Ishikawa (cell line): ENCODE measurements around the gene HOXB3.
A peak's percentile ranks its signal among the peaks of the same experiment; 100 is the strongest.

Source experiments
- CEBPB ChIP-seq: IDR thresholded peaks from 2 replicates; pipeline ENCODE4 v1.6.1; 2012
- CREB1 ChIP-seq: IDR thresholded peaks from 2 replicates; pipeline ENCODE4 v1.6.1; 2012; ENCODE audit warnings: low read depth
- EGR1 ChIP-seq: IDR thresholded peaks from 2 replicates; pipeline ENCODE4 v1.6.1; 2012
- EP300 ChIP-seq: IDR thresholded peaks from 2 replicates; pipeline ENCODE4 v1.6.1; 2012; ENCODE audit warnings: borderline replicate concordance
- FOXM1 ChIP-seq: IDR thresholded peaks from 2 replicates; pipeline ENCODE4 v1.6.1; 2012; ENCODE audit warnings: low read depth, borderline replicate concordance
- RAD21 ChIP-seq: IDR thresholded peaks from 2 replicates; pipeline ENCODE4 v1.6.1; 2012; ENCODE audit warnings: low read depth
- REST ChIP-seq: IDR thresholded peaks from 2 replicates; pipeline ENCODE4 v1.6.1; 2012; ENCODE audit warnings: low read depth, mild to moderate bottlenecking
- TCF12 ChIP-seq: IDR thresholded peaks from 2 replicates; pipeline ENCODE4 v1.6.1; 2012; ENCODE audit warnings: low read depth
- USF1 ChIP-seq: IDR thresholded peaks from 2 replicates; pipeline ENCODE4 v1.6.1; 2012
- YY1 ChIP-seq: IDR thresholded peaks from 2 replicates; pipeline ENCODE4 v1.6.1; 2012; ENCODE audit warnings: low read depth

GRCh38 chr17:48594538-48595277 is 4.7 kb upstream of the HOXB3 start:
- TF ChIP-seq EP300 (no peak), CEBPB (no peak), FOXM1 (no peak), EGR1 (no peak), RAD21 (no peak), TCF12 (no peak), REST (0 out of 2 replicates have a peak, but pooled peaks have one; percentile 13), YY1 (no peak), USF1 (no peak), CREB1 (no peak)
